ENCODE measurements around the gene NSG1.
"Not testable (repeated sequence)": the region's sequence is repeated elsewhere in the genome, so short reads cannot be mapped to it uniquely, and the experiment has no call there.

NSG1 gene

GRCh38 chr4:4437798-4438470 is 51.0 kb downstream of the NSG1 start:
- no peak for DNase-seq

- no peak for DNase-seq
Measured at GRCh38 chr4:4438891-4439290, 52.0 kb downstream of the NSG1 start.

GRCh38 chr4:4439782-4440181 is 52.9 kb downstream of the NSG1 start:
- no peak for DNase-seq

- DNase-seq: no peak
Measured at GRCh38 chr4:4440333-4441061, 53.6 kb downstream of the NSG1 start.

- DNase-seq: no peak
Measured at GRCh38 chr4:4443821-4444220, 56.9 kb downstream of the NSG1 start.

- no peak for DNase-seq
Measured at GRCh38 chr4:4446434-4446833, 59.5 kb downstream of the NSG1 start.

- no peak for DNase-seq
Measured at GRCh38 chr4:4455210-4455865, 68.4 kb downstream of the NSG1 start.

GRCh38 chr4:4456351-4456750 is 69.4 kb downstream of the NSG1 start:
- DNase-seq: no peak

GRCh38 chr4:4456816-4457578 is 70.1 kb downstream of the NSG1 start:
- no peak for DNase-seq

- DNase-seq: no peak
Measured at GRCh38 chr4:4457803-4458553, 71.1 kb downstream of the NSG1 start.

- DNase-seq: no peak
Measured at GRCh38 chr4:4459181-4459580, 72.3 kb downstream of the NSG1 start.

GRCh38 chr4:4460759-4461158 is 73.9 kb downstream of the NSG1 start:
- no peak for DNase-seq

GRCh38 chr4:4461178-4461577 is 74.3 kb downstream of the NSG1 start:
- no peak for DNase-seq

GRCh38 chr4:4461850-4462249 is 74.9 kb downstream of the NSG1 start:
- no peak for DNase-seq

- DNase-seq: no peak
Measured at GRCh38 chr4:4462970-4463369, 76.1 kb downstream of the NSG1 start.

GRCh38 chr4:4465238-4465637 is 78.3 kb downstream of the NSG1 start:
- DNase-seq: not testable (repeated sequence)

All from hematopoietic multipotent progenitor cell treated with erythropoietin and hydrocortisone succinate and interleukin-3 and kit ligand, for 4 days (in vitro differentiated cells).